Keratinocyte (primary cell): ENCODE results near the gene JMJD1C.

ENCODE experiments used
- EZH2 ChIP-seq: IDR thresholded peaks from one replicate; pipeline ENCODE4 v1.6.1; 2012; ENCODE audit warnings: inconsistent platforms, mild to moderate bottlenecking, low read length, moderate library complexity
- TF ChIP-seq, protein P1 (sequence below), 3 experiments: IDR thresholded peaks in 1 of 3; conservative IDR thresholded peaks in 1 of 3; optimal IDR thresholded peaks in 1 of 3; 2 replicates in 2 of 3; 3 replicates in 1 of 3; pipeline versions ENCODE3 to v1.5.1; 2011; ENCODE audit warnings: low read length in 3 of 3, mild to moderate bottlenecking in 3 of 3, moderate library complexity in 2 of 3, control low read depth in 1 of 3, inconsistent platforms in 1 of 3; ENCODE audit not compliant: insufficient read depth in 2 of 3; ENCODE audit errors: extremely low read depth in 1 of 3

DNA sequence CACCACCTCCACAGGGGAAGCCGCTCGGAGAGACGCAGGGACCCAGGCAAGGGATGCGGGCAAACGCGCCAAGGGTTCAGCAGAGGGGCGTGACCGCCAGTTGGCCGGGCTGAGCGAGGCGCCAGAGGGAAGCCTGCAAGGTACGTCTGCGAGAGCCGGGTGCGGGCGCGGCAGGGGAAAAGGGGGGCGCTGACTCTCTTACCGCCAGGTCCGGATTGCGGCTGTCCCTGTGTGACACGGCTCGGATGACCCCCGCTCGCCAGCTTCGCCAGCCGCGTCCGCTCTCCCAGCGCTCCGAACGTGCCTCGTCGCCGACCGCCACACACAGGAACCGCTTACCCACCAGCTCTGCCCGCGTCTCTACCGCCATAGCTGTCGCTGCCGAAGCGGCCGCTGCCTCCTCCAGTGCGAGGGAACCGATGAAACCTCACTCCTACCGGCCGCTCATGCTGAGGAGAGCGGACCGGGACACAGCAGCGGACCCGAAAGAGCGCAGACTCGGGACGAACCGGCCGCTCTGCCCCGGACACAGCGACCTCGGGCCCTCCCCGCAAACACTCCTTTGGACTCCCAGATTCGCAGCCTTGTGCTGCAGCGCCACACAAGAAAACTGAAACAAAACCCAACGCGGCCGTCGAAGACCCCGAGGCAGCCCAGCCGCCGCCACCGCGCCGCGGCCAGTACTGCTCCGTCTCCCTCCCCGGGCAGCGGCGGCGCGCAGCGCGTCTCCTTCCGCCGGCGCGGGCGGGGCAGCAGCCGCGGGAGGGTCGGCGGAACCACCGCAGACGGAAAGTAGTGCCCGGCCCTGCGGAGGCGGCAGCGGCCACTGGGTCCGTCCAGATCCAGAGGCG lies at the start of gene JMJD1C:
- TF ChIP-seq EZH2, result no peak
- TF ChIP-seq, protein P1, sequence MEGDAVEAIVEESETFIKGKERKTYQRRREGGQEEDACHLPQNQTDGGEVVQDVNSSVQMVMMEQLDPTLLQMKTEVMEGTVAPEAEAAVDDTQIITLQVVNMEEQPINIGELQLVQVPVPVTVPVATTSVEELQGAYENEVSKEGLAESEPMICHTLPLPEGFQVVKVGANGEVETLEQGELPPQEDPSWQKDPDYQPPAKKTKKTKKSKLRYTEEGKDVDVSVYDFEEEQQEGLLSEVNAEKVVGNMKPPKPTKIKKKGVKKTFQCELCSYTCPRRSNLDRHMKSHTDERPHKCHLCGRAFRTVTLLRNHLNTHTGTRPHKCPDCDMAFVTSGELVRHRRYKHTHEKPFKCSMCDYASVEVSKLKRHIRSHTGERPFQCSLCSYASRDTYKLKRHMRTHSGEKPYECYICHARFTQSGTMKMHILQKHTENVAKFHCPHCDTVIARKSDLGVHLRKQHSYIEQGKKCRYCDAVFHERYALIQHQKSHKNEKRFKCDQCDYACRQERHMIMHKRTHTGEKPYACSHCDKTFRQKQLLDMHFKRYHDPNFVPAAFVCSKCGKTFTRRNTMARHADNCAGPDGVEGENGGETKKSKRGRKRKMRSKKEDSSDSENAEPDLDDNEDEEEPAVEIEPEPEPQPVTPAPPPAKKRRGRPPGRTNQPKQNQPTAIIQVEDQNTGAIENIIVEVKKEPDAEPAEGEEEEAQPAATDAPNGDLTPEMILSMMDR (optimal IDR thresholded peaks at IDR 0.05 in 1 of 3, IDR thresholded peaks at IDR 0.05 in 1 of 3, conservative IDR thresholded peaks at IDR 0.05 in 1 of 3; ENCODE audit: extremely low read depth in 1 of 3, insufficient read depth in 2 of 3, low read length in 3 of 3), result no peak
